ENCODE data around the gene FBXL7. TPM values are rescaled to one million over a fixed set of nuclear protein-coding genes. Genes with fewer than 3 reads are reported as not detected.

The FBXL7 gene
- total and polyA plus RNA-seq, 2 of the 8 experiments (the other 6 are each of a cell fraction or from before 2014, with no cell fraction given): 17.7 to 17.8 TPM

- ChIA-PET CTCF (ENCODE audit: partially characterized antibody) (no interaction called here), POLR2A (ENCODE audit: partially characterized antibody) (no interaction called here)
- no peak for FAIRE-seq
- Histone ChIP-seq H3K14ac (ENCODE audit: insufficient read length) (no peak overlapping the region), H3K4me2 (ENCODE audit: insufficient read depth in 1 of 2, low read depth in 2 of 2, low read length in 2 of 2) (no peak overlapping the region), H3K56ac (replicated peaks; ENCODE audit: insufficient read length, low read depth, low read length) (no peak overlapping the region), H2BK12ac (ENCODE audit: low read depth, low read length) (no peak overlapping the region), H4K8ac (ENCODE audit: extremely low read depth, insufficient read depth, low read length) (no peak overlapping the region), H3K36me3 (ENCODE audit: control insufficient read depth in 2 of 4, insufficient read depth in 4 of 4, low read length in 3 of 4) (peaks cover 0 to 6% (median 0%) of the 10 kb centered on the region in 4 experiments; a peak in 1 of 8 replicates), H4K5ac (ENCODE audit: insufficient read length, low read depth, low read length) (no peak overlapping the region), H2BK15ac (ENCODE audit: low read length) (no peak overlapping the region), H3K27ac (ENCODE audit: low read depth, low read length) (no peak overlapping the region), H2AK5ac (ENCODE audit: low read depth, low read length) (no peak overlapping the region), H2BK20ac (ENCODE audit: low read length) (no peak overlapping the region), H4K91ac (replicated peaks; ENCODE audit: insufficient read length, low read length) (no peak overlapping the region), H3K4ac (replicated peaks; ENCODE audit: insufficient read length, low read depth, low read length) (no peak overlapping the region), H3K79me2 (ENCODE audit: control insufficient read depth in 1 of 2, insufficient read depth in 2 of 2, low read length in 2 of 2) (peaks cover 0 to 9% of the 10 kb centered on the region in 2 experiments; a peak in 2 of 4 replicates), H3K4me1 (replicated peaks in 1 of 4; ENCODE audit: control insufficient read depth in 3 of 4, insufficient read depth in 4 of 4, low read length in 3 of 4) (peaks cover 0 to 8% (median 2%) of the 10 kb centered on the region in 4 experiments; a peak in 3 of 7 replicates), H3K23ac (ENCODE audit: insufficient read length) (no peak overlapping the region), H2AFZ (ENCODE audit: low read length) (no peak overlapping the region), H4K20me1 (replicated peaks in 1 of 2; ENCODE audit: control insufficient read depth in 1 of 2, insufficient read depth in 2 of 2, low read length in 2 of 2) (no peaks in the 10 kb centered on the region), H3K9ac (replicated peaks in 1 of 4; ENCODE audit: extremely low read depth in 1 of 4, low read depth in 3 of 4, low read length in 3 of 4) (no peak overlapping the region), H3K9me3 (ENCODE audit: insufficient read depth in 2 of 2, low read depth in 1 of 2, low read length in 1 of 2) (peaks cover 3 to 8% of the 10 kb centered on the region in 2 experiments; a peak in 2 of 4 replicates), H3K27me3 (replicated peaks in 1 of 4; ENCODE audit: control insufficient read depth in 3 of 4, extremely low read depth in 1 of 4, insufficient read depth in 3 of 4, low read length in 3 of 4) (no peaks in the 10 kb centered on the region), H3K79me1 (ENCODE audit: low read depth, low read length) (no peaks in the 10 kb centered on the region), H2BK5ac (ENCODE audit: low read depth, low read length) (no peak overlapping the region), H3K4me3 (ENCODE audit: extremely low read depth in 1 of 4, insufficient read depth in 2 of 4, low read depth in 3 of 4, low read length in 4 of 4) (no peak overlapping the region), H2BK120ac (replicated peaks; ENCODE audit: low read depth, low read length) (no peak overlapping the region), H3K23me2 (ENCODE audit: low read depth, low read length) (no peaks in the 10 kb centered on the region), H3K18ac (ENCODE audit: extremely low read depth, low read length) (no peak overlapping the region)
- no peak for DNase-seq (ENCODE audit: low read depth in 1 of 2, low spot score in 2 of 2)
- 90% methylated on average over 3 of the region's 3 CpGs; no CpG with 5 or more reads in 1 of the 2 experiments for WGBS, 2 experiments (ENCODE audit: extremely low coverage in 1 of 2, insufficient coverage in 1 of 2, insufficient read length in 1 of 2, insufficient replicate concordance in 2 of 2, low coverage in 1 of 2, low lambda C conversion rate in 2 of 2, missing lambda C conversion rate in 1 of 2)
- TF ChIP-seq CBX8 (IDR thresholded peaks at IDR 0.05; ENCODE audit: borderline replicate concordance, low read depth, low read length): no peak
- no peak for TF ChIP-seq CEBPB (IDR thresholded peaks at IDR 0.05; ENCODE audit: low read depth, low read length)
- no peak for TF ChIP-seq JUN (IDR thresholded peaks at IDR 0.05; ENCODE audit: low read depth, low read length)
- no peak for TF ChIP-seq HDAC6 (IDR thresholded peaks at IDR 0.05; ENCODE audit: low read depth, low read length)
- no peak for TF ChIP-seq BRCA1 (IDR thresholded peaks at IDR 0.05; ENCODE audit: low read depth, low read length)
- TF ChIP-seq SP4 (IDR thresholded peaks at IDR 0.05; ENCODE audit: low read length): no peak
- TF ChIP-seq SIN3A (conservative IDR thresholded peaks at IDR 0.05 in 1 of 2, IDR thresholded peaks at IDR 0.05 in 1 of 2; ENCODE audit: low read depth in 1 of 2, low read length in 2 of 2): no peak
- no peak for TF ChIP-seq CREB1 (IDR thresholded peaks at IDR 0.05)
- TF ChIP-seq BCL11A (IDR thresholded peaks at IDR 0.05; ENCODE audit: low read depth in 2 of 2, low read length in 2 of 2): no peak
- no peak for TF ChIP-seq FOSL1 (IDR thresholded peaks at IDR 0.05; ENCODE audit: insufficient read depth, low read depth, low read length)
- TF ChIP-seq POU5F1 (IDR thresholded peaks at IDR 0.05; ENCODE audit: low read depth, low read length): no peak
- no peak for TF ChIP-seq CTCF (IDR thresholded peaks at IDR 0.05; ENCODE audit: control extremely low read depth in 1 of 3, insufficient read depth in 1 of 3, low read depth in 1 of 3, low read length in 3 of 3)
These were observed 60.4 kb downstream of the FBXL7 start for GRCh38 chr5:15560421-15560820.

Measured in H1 (cell line).